Mammary epithelial cell (primary cell): ENCODE data around the gene ELAC2.

Source experiments
- EZH2 ChIP-seq: IDR thresholded peaks from 2 replicates; pipeline ENCODE4 v1.6.1; 2012; ENCODE audit warnings: low read length, inconsistent platforms, borderline replicate concordance
- TF ChIP-seq, protein P1 (sequence below), 2 donors: IDR thresholded peaks in 1 of 2; conservative IDR thresholded peaks in 1 of 2; 2 replicates each; pipeline ENCODE4 v1.5.1; 2011 to 2012; ENCODE audit warnings: inconsistent platforms in 2 of 2, low read length in 2 of 2, mild to moderate bottlenecking in 2 of 2, control low read depth in 1 of 2, low read depth in 1 of 2; ENCODE audit not compliant: insufficient read depth in 1 of 2; ENCODE audit errors: extremely low read depth in 1 of 2

DNA sequence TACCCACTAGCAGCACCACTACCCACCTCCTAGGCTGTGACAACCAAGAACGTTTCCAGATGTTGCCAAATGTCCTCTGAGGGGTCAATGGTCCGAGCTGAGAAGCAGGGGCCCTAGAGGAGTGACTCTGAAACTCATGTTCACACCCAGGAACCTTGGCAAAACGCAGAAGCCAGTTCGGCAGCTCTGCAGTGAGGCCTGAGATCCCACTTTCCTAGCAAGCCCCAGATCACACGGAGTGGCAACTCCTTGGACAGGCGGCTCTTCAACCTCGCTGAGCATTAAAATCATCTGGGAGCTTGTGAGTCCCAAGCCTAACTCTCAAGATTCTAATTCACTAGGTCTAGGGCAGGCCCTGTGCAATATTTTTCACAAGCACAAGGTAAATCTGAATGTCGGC lies 17.3 kb downstream of the ELAC2 start:
- TF ChIP-seq, protein P1, sequence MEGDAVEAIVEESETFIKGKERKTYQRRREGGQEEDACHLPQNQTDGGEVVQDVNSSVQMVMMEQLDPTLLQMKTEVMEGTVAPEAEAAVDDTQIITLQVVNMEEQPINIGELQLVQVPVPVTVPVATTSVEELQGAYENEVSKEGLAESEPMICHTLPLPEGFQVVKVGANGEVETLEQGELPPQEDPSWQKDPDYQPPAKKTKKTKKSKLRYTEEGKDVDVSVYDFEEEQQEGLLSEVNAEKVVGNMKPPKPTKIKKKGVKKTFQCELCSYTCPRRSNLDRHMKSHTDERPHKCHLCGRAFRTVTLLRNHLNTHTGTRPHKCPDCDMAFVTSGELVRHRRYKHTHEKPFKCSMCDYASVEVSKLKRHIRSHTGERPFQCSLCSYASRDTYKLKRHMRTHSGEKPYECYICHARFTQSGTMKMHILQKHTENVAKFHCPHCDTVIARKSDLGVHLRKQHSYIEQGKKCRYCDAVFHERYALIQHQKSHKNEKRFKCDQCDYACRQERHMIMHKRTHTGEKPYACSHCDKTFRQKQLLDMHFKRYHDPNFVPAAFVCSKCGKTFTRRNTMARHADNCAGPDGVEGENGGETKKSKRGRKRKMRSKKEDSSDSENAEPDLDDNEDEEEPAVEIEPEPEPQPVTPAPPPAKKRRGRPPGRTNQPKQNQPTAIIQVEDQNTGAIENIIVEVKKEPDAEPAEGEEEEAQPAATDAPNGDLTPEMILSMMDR (conservative IDR thresholded peaks at IDR 0.05 in 1 of 2, IDR thresholded peaks at IDR 0.05 in 1 of 2; ENCODE audit: extremely low read depth in 1 of 2, insufficient read depth in 1 of 2, low read depth in 1 of 2, low read length in 2 of 2): no peak
- TF ChIP-seq EZH2: no peak
